HG03135 (cell line): ENCODE data around the gene DOCK9.

Experiments
- ATAC-seq: cut with Tn5 transposase; IDR thresholded peaks from one replicate; pipeline ENCODE4 v1.9.1; 2021; ENCODE audit warnings: mild to moderate bottlenecking, moderate library complexity; ENCODE audit not compliant: unreplicated experiment

DOCK9 gene

GRCh38 chr13:98889419-98890085 lies 88.3 kb downstream of the DOCK9 start:
- ATAC-seq: no peak

- no peak for ATAC-seq
These were observed 89.0 kb downstream of the DOCK9 start for GRCh38 chr13:98888890-98889279.

GRCh38 chr13:98888222-98888889 lies 89.5 kb downstream of the DOCK9 start:
- ATAC-seq: no peak

GRCh38 chr13:98886587-98887230 lies 91.2 kb downstream of the DOCK9 start:
- ATAC-seq: no peak

GRCh38 chr13:98885600-98885999 lies 92.3 kb downstream of the DOCK9 start:
- no peak for ATAC-seq

- ATAC-seq: no peak
These were observed 93.9 kb downstream of the DOCK9 start for GRCh38 chr13:98883998-98884397.

GRCh38 chr13:98881390-98881789 lies 96.5 kb downstream of the DOCK9 start:
- no peak for ATAC-seq

- ATAC-seq: no peak
These were observed 97.2 kb downstream of the DOCK9 start for GRCh38 chr13:98880677-98881076.

GRCh38 chr13:98879957-98880356 lies 97.9 kb downstream of the DOCK9 start:
- no peak for ATAC-seq

- no peak for ATAC-seq
These were observed 98.7 kb downstream of the DOCK9 start for GRCh38 chr13:98879127-98879520.

GRCh38 chr13:98878486-98879126 lies 99.3 kb downstream of the DOCK9 start:
- ATAC-seq: no peak

GRCh38 chr13:98877936-98878335 lies 99.9 kb downstream of the DOCK9 start:
- ATAC-seq: no peak

GRCh38 chr13:98877466-98877865 lies 100.4 kb downstream of the DOCK9 start:
- no peak for ATAC-seq

- peak; percentile 83 for ATAC-seq
These were observed 102.6 kb downstream of the DOCK9 start for GRCh38 chr13:98875146-98875729.

GRCh38 chr13:98874029-98874397 lies 103.9 kb downstream of the DOCK9 start:
- no peak for ATAC-seq

GRCh38 chr13:98873377-98874028 lies 104.4 kb downstream of the DOCK9 start:
- ATAC-seq: no peak

GRCh38 chr13:98871727-98872126 lies 106.1 kb downstream of the DOCK9 start:
- no peak for ATAC-seq

GRCh38 chr13:98869408-98870090 lies 108.3 kb downstream of the DOCK9 start:
- ATAC-seq: no peak

GRCh38 chr13:98868932-98869331 lies 108.9 kb downstream of the DOCK9 start:
- ATAC-seq: no peak

- ATAC-seq: no peak
These were observed 111.0 kb downstream of the DOCK9 start for GRCh38 chr13:98866882-98867281.
